Right atrium auricular region (tissue), 2 donors: ENCODE data around the gene FAM131A. TPM values are rescaled to one million over a fixed set of nuclear protein-coding genes. Genes with fewer than 3 reads are reported as not detected.

Experiments
- DNase-seq: peaks from one replicate; pipeline ENCODE4 v3.0.0-alpha.2; 2019; ENCODE audit warnings: low spot score
- H3K27ac ChIP-seq, 2 donors: fragments of 200-600 bp; sonication (generic); 1 replicate in 1 of 2; 2 replicates in 1 of 2; pipeline ENCODE4 v1.5.1; 2016 to 2019
- H3K27me3 ChIP-seq, 2 donors: fragments of 200-600 bp; sonication (generic); one replicate each; pipeline versions ENCODE4 v1.5.1 to v1.6.0; 2017 to 2019
- H3K36me3 ChIP-seq: fragments of 200-600 bp; sonication (generic); one replicate; pipeline ENCODE4 v1.5.1; 2016
- H3K4me1 ChIP-seq, 2 donors: fragments of 200-600 bp; sonication (generic); one replicate each; pipeline versions ENCODE4 v1.5.1 to v1.6.0; 2017 to 2019
- H3K4me3 ChIP-seq, 2 donors: fragments of 200-600 bp; sonication (generic); 1 replicate in 1 of 2; 2 replicates in 1 of 2; pipeline ENCODE4 v1.5.1; 2017 to 2019; ENCODE audit warnings: mild to moderate bottlenecking in 1 of 2, moderate library complexity in 1 of 2
- H3K9me3 ChIP-seq, 2 donors: fragments of 200-600 bp; sonication (generic); one replicate each; pipeline ENCODE4 v1.5.1; 2019
- total RNA-seq, 2 donors: library from RNA; depleted of rRNA; stranded (reverse); fragments of >200 nt; gene quantifications; one replicate each; pipeline ENCODE4 v1.1.0, GENCODE V29; 2016
- TF ChIP-seq, protein P1 (sequence below), 2 donors: fragments of 200-600 bp; sonication (generic); IDR thresholded peaks; one replicate each; pipeline ENCODE4 v1.5.1; 2019; ENCODE audit warnings: antibody characterized with exemption in 2 of 2

The FAM131A gene
- total RNA-seq, 2 donors from 2014 or later, result 33.7 to 45.8 TPM

DNA sequence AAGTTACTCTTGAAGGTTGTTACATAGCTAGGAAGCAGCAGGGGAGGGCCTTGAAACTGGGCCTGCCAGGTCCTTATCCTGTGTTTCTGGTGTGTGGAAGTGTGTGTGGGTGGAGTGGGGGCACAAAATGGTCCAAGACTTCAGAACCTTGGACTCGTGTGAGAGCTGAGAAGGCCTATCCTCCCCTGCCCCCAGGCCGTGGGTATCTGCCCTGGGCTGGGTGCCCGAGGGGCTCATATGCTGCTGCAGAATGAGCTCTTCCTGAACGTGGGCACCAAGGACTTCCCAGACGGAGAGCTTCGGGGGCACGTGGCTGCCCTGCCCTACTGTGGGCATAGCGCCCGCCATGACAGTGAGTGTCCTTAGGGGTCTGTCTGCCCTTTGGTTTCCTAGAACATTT, 46.9 kb downstream of the FAM131A start:
- no peak for DNase-seq

DNA sequence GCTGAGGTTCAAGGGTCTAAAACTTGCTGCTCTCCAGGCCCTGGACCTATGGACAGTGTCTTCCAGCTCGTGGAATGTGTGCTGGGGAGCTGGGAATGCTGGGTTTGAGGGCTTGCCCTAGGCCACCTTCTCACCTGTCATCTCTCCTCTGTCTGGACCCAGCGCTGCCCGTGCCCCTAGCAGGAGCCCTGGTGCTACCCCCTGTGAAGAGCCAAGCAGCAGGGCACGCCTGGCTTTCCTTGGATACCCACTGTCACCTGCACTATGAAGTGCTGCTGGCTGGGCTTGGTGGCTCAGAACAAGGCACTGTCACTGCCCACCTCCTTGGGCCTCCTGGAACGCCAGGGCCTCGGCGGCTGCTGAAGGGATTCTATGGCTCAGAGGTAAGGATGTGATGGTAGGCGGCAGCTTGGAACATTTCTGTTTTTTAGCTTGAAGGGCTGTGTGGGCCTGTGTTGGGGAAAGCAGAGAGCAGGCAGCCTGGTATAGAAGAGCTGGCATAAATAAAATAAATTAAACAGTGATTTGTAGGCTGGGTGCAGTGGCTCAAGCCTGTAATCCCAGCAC, 47.5 kb downstream of the FAM131A start:
- peaks cover 0 to 14% of the 10 kb centered on the region in 2 donors for H3K4me1 ChIP-seq
- no peak overlapping the region for H3K27ac ChIP-seq
- no peak overlapping the region for H3K4me3 ChIP-seq
- no peaks in the 10 kb centered on the region for H3K9me3 ChIP-seq
- TF ChIP-seq, protein P1, sequence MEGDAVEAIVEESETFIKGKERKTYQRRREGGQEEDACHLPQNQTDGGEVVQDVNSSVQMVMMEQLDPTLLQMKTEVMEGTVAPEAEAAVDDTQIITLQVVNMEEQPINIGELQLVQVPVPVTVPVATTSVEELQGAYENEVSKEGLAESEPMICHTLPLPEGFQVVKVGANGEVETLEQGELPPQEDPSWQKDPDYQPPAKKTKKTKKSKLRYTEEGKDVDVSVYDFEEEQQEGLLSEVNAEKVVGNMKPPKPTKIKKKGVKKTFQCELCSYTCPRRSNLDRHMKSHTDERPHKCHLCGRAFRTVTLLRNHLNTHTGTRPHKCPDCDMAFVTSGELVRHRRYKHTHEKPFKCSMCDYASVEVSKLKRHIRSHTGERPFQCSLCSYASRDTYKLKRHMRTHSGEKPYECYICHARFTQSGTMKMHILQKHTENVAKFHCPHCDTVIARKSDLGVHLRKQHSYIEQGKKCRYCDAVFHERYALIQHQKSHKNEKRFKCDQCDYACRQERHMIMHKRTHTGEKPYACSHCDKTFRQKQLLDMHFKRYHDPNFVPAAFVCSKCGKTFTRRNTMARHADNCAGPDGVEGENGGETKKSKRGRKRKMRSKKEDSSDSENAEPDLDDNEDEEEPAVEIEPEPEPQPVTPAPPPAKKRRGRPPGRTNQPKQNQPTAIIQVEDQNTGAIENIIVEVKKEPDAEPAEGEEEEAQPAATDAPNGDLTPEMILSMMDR (IDR thresholded peaks at IDR 0.05), result no peak
- DNase-seq, result no peak
- H3K27me3 ChIP-seq, result no peaks in the 10 kb centered on the region
- H3K36me3 ChIP-seq, result no peaks in the 10 kb centered on the region

More for the DNA sequence above, 46.9 kb downstream of the FAM131A start:
- peaks cover 0 to 18% of the 10 kb centered on the region in 2 donors for H3K4me1 ChIP-seq
- H3K27me3 ChIP-seq, result no peaks in the 10 kb centered on the region
- H3K9me3 ChIP-seq, result no peaks in the 10 kb centered on the region
- TF ChIP-seq, protein P1 (IDR thresholded peaks at IDR 0.05), result no peak
- H3K36me3 ChIP-seq, result no peaks in the 10 kb centered on the region
- H3K4me3 ChIP-seq, result no peak overlapping the region
- no peak overlapping the region for H3K27ac ChIP-seq

DNA sequence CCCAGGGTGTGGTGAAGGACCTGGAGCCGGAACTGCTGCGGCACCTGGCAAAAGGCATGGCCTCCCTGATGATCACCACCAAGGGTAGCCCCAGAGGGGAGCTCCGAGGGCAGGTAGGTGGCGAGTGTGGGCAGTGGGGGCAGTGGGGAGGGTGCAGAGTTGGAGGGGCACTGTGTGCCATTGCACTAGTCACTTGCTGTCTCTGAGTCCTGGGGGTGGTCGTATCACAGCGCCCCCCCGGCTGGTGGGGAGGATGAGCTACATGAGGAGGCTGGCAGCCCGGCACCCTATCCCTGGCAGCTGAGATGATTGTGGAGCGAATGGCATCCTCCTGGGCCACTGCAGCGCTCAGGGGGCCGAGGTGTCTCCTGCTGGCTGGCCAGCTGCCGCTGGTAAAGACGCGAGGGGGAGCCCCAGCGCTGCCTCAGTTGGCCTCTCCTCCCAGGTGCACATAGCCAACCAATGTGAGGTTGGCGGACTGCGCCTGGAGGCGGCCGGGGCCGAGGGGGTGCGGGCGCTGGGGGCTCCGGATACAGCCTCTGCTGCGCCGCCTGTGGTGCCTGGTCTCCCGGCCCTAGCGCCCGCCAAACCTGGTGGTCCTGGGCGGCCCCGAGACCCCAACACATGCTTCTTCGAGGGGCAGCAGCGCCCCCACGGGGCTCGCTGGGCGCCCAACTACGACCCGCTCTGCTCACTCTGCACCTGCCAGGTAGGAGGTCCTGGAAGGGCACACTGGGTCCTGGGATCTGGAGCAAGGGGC, 48.8 kb downstream of the FAM131A start:
- Histone ChIP-seq H3K9me3 (no peaks in the 10 kb centered on the region), H3K36me3 (no peaks in the 10 kb centered on the region), H3K27ac (no peak overlapping the region), H3K4me3 (no peak overlapping the region), H3K4me1 (peaks cover 0 to 6% of the 10 kb centered on the region in 2 donors), H3K27me3 (no peaks in the 10 kb centered on the region)
- TF ChIP-seq, protein P1 (IDR thresholded peaks at IDR 0.05), result no peak
- no peak for DNase-seq

DNA sequence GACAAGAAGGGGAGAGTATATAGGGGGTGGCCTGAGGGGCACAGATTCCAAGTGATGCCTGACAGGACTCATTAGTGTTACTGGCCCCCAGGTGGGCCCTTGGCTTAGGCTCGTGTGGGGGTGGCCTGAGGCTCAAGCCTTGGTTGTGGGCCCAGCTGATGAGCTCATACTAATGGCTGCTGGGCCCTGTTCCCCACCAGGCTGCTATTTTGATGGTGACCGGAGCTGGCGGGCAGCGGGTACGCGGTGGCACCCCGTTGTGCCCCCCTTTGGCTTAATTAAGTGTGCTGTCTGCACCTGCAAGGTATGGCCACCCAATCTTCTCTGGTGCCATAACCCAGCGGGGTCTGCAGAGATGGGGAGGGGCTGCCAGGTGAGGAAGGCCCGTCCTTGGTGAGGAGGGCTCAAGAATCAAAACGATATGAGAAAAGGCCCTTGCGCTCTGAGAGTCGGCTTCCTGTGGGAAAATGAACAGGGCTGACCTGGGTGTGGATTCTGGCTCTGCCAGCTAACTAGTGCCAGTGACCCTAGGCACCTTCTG, 49.8 kb downstream of the FAM131A start:
- TF ChIP-seq, protein P1 (IDR thresholded peaks at IDR 0.05), result no peak
- H3K4me1 ChIP-seq, result no peaks in the 10 kb centered on the region
- no peak for DNase-seq

DNA sequence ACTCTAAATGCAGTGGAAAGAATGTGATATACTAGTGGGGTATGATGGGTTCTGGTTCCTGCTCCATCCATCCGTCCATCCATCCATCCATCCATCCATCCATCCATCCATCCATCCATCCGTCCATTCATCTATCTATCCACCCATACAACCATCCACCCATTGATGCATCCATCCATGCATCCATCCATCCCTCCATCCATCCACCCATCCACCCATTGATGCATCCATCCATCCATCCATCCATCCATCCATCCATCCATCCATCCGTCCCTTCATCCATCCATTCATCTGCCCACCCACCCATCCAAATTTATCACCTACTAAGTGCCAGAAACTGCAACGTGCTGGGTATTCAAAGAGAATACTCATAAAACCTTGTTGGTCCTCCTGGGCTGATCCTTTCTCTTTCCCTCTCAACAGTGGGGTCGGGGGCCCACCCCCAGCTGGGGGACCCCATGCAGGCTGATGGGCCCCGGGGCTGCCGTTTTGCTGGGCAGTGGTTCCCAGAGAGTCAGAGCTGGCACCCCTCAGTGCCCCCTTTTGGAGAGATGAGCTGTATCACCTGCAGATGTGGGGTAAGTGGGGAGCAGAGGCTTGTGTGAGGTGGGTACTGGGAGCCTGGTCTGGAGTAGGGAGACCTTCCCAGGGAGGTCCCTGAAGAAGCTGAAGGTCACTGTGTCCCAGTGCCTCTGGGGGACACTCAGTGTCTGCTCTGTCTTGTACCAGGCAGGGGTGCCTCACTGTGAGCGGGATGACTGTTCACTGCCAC, 51.0 kb downstream of the FAM131A start:
- Histone ChIP-seq H3K36me3 (no peaks in the 10 kb centered on the region), H3K4me3 (no peak overlapping the region), H3K9me3 (no peaks in the 10 kb centered on the region), H3K4me1 (no peaks in the 10 kb centered on the region), H3K27ac (no peak overlapping the region), H3K27me3 (no peaks in the 10 kb centered on the region)
- TF ChIP-seq, protein P1 (IDR thresholded peaks at IDR 0.05), result no peak
- DNase-seq, result no peak

More for the DNA sequence above, 49.8 kb downstream of the FAM131A start:
- Histone ChIP-seq H3K4me3 (no peak overlapping the region), H3K27me3 (no peaks in the 10 kb centered on the region), H3K36me3 (no peaks in the 10 kb centered on the region), H3K27ac (no peak overlapping the region), H3K9me3 (no peaks in the 10 kb centered on the region)
